Subcutaneous adipose tissue (tissue), 4 donors: ENCODE measurements around the gene FAM78A. TPM values are rescaled to one million over a fixed set of nuclear protein-coding genes. Genes with fewer than 3 reads are reported as not detected.

Experiments
- CTCF ChIP-seq: fragments of 450-650 bp; IDR thresholded peaks from one replicate; pipeline ENCODE4 v1.5.1; 2016; ENCODE audit warnings: low read depth, mild to moderate bottlenecking, control low read depth, antibody characterized with exemption, moderate library complexity
- total RNA-seq, 4 donors: library from RNA; depleted of rRNA; stranded (reverse); fragments of >200 nt; gene quantifications; one replicate each; pipeline ENCODE4 v1.1.0, GENCODE V29; 2016

FAM78A gene
- total RNA-seq, 4 donors from 2014 or later, result 2.3 to 8.2 (median 3.2) TPM

DNA sequence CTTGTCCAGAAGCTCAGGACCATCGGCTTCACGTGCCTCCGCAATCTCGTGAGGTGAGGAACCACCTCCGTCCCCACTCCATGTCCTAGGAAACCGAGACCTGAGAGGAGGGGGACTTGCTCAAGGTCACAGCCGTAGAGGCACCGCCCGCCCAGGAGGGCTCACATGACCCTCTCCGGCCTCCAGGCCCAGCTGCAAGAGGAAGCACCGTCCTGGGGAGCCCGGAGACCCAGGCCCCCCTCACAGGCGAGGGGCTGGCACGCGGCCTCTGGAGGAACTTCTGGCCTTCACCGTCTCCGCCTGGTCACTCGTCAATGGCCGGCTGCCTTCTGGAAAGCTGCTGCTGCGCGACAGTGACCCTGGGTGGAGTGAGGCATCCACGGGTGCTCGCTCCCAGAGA lies 24.2 kb downstream of the FAM78A start:
- no peak for TF ChIP-seq CTCF

DNA sequence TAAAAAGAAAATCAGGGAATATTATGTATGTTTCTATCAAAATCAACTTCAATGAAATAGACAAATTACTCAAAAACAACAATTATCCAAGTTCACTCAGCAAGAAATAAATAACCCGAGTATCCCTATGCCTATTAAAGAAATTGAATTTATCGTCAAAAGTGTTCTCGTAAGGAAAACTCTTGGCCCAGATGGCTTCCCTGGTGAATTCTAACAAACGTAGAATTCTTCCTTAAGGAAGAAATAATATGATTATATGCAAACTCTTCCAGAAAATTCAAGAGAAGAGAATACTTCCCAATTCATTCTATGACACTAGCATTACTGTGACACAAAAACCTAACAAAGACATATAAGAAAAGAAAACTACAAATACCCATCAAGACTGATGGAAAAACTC lies 29.7 kb downstream of the FAM78A start:
- no peak for TF ChIP-seq CTCF

DNA sequence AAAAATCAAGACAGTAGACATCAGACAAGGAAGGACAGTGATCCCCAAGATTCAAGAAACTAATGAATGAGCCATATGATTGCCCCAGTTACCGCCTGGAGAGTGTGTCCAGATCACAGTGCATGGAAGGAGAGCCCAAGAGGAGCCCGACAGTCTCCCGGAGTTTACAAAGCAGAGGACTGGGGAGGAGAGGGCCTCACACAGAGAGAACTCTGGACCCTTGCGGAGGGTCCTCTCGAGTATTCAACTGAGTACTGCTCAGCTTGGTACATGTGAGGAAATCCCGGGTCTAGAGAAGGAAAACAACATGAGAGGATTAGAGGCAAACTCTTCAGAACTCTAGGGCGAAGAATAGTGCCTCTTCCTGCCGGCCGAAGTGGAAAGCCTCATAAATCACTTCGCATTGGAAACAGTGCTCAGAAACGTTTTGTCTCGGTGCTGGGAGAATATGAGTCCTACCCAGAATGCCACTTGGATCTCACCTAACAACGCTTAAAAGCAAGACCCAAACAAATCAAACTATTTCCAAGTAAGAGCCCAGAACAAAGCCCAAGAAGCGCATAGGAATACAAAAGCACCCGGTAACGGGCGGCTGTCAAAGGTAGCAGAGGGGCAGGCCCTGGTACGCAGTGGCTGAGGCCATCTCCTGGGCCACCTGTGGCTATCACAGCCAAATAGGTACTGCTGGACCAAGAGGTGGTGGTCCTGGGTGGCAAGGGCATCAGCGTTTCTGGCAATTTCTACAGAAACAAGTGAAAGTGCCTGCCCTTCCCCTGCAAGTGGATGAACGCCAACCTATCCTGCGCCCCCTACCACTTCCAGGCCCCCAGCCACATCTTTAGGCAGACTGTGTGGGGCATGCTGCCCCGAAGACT lies 36.0 kb downstream of the FAM78A start:
- TF ChIP-seq CTCF, result no peak

DNA sequence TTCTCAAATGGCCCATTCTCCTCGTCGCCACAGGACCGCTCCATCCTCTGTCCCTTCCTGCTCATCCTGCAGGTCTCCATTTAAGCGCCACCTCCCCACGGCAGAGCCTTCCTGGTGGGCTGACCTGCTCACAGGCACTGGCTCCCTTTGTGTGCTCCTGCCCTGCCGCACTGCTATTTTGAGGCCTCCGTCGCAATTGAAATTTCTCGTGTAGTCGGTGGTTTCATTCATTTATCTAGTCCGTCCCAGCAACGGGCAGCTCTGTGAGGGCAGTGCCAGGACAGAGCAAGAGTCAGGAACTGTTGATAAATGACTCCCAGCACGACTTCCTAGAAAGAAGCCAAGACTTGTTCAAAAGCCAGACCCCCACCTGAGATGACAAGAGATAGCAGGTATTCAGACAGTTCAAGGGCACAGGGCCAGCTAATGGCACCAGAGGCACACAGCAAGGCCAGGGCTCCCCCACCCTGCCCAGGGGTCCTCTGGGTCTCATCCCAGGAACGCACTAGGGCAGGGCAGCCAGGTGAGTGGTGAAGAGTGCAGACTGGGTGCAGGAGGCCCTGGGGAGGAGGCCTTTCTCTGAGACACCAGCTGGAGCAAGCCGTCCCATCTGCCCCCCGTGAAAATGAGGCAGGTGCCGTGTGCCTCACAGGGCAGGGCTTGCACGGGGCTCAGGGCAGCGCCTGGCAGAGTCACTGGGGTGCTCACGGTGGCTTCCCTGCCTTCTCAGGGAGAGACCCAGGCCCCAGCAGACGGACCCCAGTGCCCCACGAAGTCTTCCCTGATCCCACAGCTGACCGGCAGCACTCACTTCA lies 36.9 kb downstream of the FAM78A start:
- no peak for TF ChIP-seq CTCF

GRCh38 chr9:131238402-131239021 lies 37.8 kb downstream of the FAM78A start:
- TF ChIP-seq CTCF, result no peak

GRCh38 chr9:131237931-131238401 lies 38.3 kb downstream of the FAM78A start:
- no peak for TF ChIP-seq CTCF

GRCh38 chr9:131237291-131237690 lies 39.0 kb downstream of the FAM78A start:
- TF ChIP-seq CTCF, result no peak
